GM20000 (cell line): ENCODE results near the gene GPD2.
"Not testable (repeated sequence)": the region's sequence is repeated elsewhere in the genome, so short reads cannot be mapped to it uniquely, and the experiment has no call there.

Experiments used
- DNase-seq: peaks from one replicate; pipeline ENCODE4 v3.0.0; 2012; ENCODE audit warnings: low spot score
- TF ChIP-seq, protein P1 (sequence below): IDR thresholded peaks from 2 replicates; pipeline ENCODE4 v1.5.1; 2012; ENCODE audit warnings: mild to moderate bottlenecking, control low read depth; ENCODE audit errors: extremely low read depth, missing control alignments

GPD2 gene

GRCh38 chr2:156513219-156513618 lies 77.0 kb downstream of the GPD2 start:
- DNase-seq: no peak
- TF ChIP-seq, protein P1, sequence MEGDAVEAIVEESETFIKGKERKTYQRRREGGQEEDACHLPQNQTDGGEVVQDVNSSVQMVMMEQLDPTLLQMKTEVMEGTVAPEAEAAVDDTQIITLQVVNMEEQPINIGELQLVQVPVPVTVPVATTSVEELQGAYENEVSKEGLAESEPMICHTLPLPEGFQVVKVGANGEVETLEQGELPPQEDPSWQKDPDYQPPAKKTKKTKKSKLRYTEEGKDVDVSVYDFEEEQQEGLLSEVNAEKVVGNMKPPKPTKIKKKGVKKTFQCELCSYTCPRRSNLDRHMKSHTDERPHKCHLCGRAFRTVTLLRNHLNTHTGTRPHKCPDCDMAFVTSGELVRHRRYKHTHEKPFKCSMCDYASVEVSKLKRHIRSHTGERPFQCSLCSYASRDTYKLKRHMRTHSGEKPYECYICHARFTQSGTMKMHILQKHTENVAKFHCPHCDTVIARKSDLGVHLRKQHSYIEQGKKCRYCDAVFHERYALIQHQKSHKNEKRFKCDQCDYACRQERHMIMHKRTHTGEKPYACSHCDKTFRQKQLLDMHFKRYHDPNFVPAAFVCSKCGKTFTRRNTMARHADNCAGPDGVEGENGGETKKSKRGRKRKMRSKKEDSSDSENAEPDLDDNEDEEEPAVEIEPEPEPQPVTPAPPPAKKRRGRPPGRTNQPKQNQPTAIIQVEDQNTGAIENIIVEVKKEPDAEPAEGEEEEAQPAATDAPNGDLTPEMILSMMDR: no peak

- TF ChIP-seq, protein P1: no peak
- DNase-seq: no peak
Measured at GRCh38 chr2:156517419-156517818, 81.2 kb downstream of the GPD2 start.

GRCh38 chr2:156518138-156518537 lies 82.0 kb downstream of the GPD2 start:
- TF ChIP-seq, protein P1: no peak

DNA sequence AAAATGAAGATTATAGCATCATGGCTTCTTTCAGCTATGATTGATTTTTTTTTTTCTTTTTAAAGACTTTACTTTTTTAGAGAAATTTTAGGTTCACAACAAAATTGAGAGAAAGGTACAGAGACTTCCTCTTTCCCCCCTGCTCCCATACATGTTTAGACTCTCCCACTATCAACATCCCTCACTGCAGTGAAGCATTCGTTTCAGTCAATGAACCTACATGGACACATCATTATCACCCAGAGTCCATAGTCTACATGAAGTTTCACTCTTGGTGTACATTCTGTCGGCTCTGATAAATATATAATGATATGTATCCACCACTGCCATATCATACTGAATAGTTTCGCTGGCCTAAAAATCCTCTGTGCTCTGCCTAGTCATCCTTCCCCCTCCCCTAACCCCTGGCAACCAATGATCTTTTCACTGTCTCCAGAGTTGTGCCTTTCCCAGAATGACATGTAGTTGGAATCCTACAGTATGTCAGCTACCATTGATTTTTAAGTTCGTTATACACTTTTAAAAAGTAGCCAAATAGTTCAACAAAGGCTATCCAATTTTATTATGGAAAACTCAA lies 86.8 kb downstream of the GPD2 start:
- TF ChIP-seq, protein P1: no peak
- DNase-seq: no peak

More at GRCh38 chr2:156518138-156518537, 82.0 kb downstream of the GPD2 start:
- DNase-seq: no peak

- DNase-seq: peak; percentile 75
- TF ChIP-seq, protein P1: no peak
Measured at GRCh38 chr2:156526950-156527636, 90.9 kb downstream of the GPD2 start.

DNA sequence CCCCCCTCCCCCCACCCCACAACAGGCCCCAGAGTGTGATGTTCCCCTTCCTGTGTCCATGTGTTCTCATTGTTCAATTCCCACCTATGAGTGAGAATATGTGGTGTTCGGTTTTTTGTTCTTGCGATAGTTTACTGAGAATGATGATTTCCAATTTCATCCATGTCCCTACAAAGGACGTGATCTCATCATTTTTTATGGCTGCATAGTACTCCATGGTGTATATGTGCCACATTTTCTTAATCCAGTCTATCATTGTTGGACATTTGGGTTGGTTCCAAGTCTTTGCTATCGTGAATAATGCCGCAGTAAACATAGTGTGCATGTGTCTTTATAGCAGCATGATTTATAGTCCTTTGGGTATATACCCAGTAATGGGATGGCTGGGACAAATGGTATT lies 92.4 kb downstream of the GPD2 start:
- DNase-seq: not testable (repeated sequence)

DNA sequence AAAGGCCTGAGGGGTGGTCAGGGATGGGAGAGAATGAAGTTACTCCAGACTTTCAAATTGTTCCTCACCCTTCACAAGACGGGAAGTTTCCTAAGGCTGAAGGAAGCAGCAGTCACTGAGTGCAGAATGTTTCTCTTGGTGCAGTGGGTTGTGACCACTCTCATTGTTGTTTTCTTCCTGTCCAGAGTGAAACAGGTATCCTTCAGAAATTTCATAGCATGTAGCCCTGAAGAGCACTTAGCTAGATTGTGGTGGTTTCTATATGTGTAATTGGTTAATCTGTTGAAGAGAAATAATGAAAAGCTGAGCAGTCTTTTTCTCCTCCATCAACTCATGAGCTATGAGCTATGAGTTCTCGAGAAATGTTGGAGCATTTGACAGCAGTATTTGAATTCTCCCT lies 96.8 kb downstream of the GPD2 start:
- no peak for DNase-seq
- TF ChIP-seq, protein P1: no peak

DNA sequence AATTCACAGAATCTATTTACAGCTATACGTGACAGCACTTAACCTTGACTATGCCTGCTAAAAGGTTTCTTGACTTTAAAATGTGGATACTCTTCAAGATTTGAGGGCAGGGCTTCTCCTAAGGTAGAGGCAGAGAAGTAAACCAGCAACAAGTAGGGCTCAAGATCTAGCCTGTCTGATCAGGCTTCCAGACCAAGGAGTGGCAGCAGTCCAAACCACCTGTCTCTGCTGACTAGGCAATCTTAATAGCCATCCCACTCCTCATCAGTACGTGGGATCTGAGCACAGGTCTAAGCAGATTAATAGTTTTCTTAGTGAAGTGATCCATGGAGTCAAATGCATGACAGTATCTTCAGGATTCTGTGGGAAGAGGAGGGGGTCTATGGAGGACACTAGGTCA lies 100.4 kb downstream of the GPD2 start:
- TF ChIP-seq, protein P1: no peak
- DNase-seq: no peak
